HEK293T (cell line): ENCODE results near the gene GGA2.

Experiments
- ARNT ChIP-seq: fragments of 450-650 bp; IDR thresholded peaks from 2 replicates; pipeline ENCODE4 v1.6.1; 2017; ENCODE audit warnings: mild to moderate bottlenecking
- BHLHE40 ChIP-seq: fragments of 450-650 bp; IDR thresholded peaks from 2 replicates; pipeline ENCODE4 v1.6.1; 2016; ENCODE audit warnings: mild to moderate bottlenecking, moderate library complexity, borderline replicate concordance
- ELF4 ChIP-seq: fragments of 450-650 bp; IDR thresholded peaks from 2 replicates; pipeline ENCODE4 v1.6.1; 2017; ENCODE audit warnings: antibody characterized with exemption
- FOXK2 ChIP-seq: fragments of 450-650 bp; IDR thresholded peaks from 2 replicates; pipeline ENCODE4 v1.6.1; 2016; ENCODE audit warnings: mild to moderate bottlenecking
- FOXM1 ChIP-seq: fragments of 450-650 bp; IDR thresholded peaks from 2 replicates; pipeline ENCODE4 v1.6.1; 2017; ENCODE audit warnings: mild to moderate bottlenecking, borderline replicate concordance
- HDGF ChIP-seq: fragments of 450-650 bp; IDR thresholded peaks from 2 replicates; pipeline ENCODE4 v1.6.1; 2017; ENCODE audit warnings: antibody characterized with exemption, borderline replicate concordance
- L3MBTL2 ChIP-seq: fragments of 450-650 bp; conservative IDR thresholded peaks from 2 replicates; pipeline ENCODE4 v1.6.1; 2016; ENCODE audit warnings: mild to moderate bottlenecking
- LEF1 ChIP-seq: fragments of 450-650 bp; IDR thresholded peaks from 2 replicates; pipeline ENCODE4 v1.6.1; 2017; ENCODE audit warnings: mild to moderate bottlenecking, borderline replicate concordance
- NFRKB ChIP-seq: fragments of 450-650 bp; IDR thresholded peaks from 2 replicates; pipeline ENCODE4 v1.6.1; 2016; ENCODE audit warnings: mild to moderate bottlenecking, moderate library complexity
- SP1 ChIP-seq: fragments of 450-650 bp; IDR thresholded peaks from 2 replicates; pipeline ENCODE4 v1.6.1; 2017
- TARDBP ChIP-seq: fragments of 450-650 bp; IDR thresholded peaks from 2 replicates; pipeline ENCODE4 v1.6.1; 2016
- ZNF384 ChIP-seq: fragments of 450-650 bp; IDR thresholded peaks from 2 replicates; pipeline ENCODE4 v1.6.1; 2016

GRCh38 chr16:23514381-23515152 is 4.3 kb upstream of the GGA2 start:
- TF ChIP-seq FOXK2 (no peak), SP1 (no peak), BHLHE40 (no peak), HDGF (no peak), FOXM1 (no peak), L3MBTL2 (no peak), ARNT (no peak), ELF4 (no peak), TARDBP (no peak), NFRKB (no peak), LEF1 (no peak), ZNF384 (no peak)
